ENCODE measurements around the gene C5orf15. TPM values are rescaled to one million over a fixed set of nuclear protein-coding genes. Genes with fewer than 3 reads are reported as not detected.

C5orf15 gene
- polyA plus RNA-seq, 1 donor from 2014 or later: 72.3 TPM

GRCh38 chr5:133983674-133984073 lies 15.2 kb upstream of the C5orf15 start:
- Histone ChIP-seq H3F3A (ENCODE audit: insufficient read depth, low read length, poor library complexity, severe bottlenecking) (no peaks in the 10 kb centered on the region), H3K27me3 (ENCODE audit: insufficient read depth, low read depth, low read length) (no peaks in the 10 kb centered on the region), H3K79me2 (replicated peaks; ENCODE audit: insufficient read depth, low read length) (no peaks in the 10 kb centered on the region), H3K9ac (ENCODE audit: low read length) (no peak overlapping the region), H3K4me2 (ENCODE audit: low read length) (no peak overlapping the region), H3K36me3 (ENCODE audit: insufficient read depth, low read length) (no peaks in the 10 kb centered on the region), H4K20me1 (ENCODE audit: insufficient read depth) (no peaks in the 10 kb centered on the region), H3K4me3 (ENCODE audit: low read length) (no peak overlapping the region), H3K27ac (ENCODE audit: low read length) (no peak overlapping the region), H2AFZ (ENCODE audit: low read depth, low read length) (no peak overlapping the region), H3K9me2 (ENCODE audit: insufficient read depth, low read length) (no peaks in the 10 kb centered on the region), H3K9me3 (ENCODE audit: low read length) (no peaks in the 10 kb centered on the region)
- TF ChIP-seq REST (IDR thresholded peaks at IDR 0.05; ENCODE audit: borderline replicate concordance) (no peak), POLR2AphosphoS5 (IDR thresholded peaks at IDR 0.05) (no peak), MXI1 (conservative IDR thresholded peaks at IDR 0.05; ENCODE audit: poor library complexity, severe bottlenecking) (no peak), RAD21 (conservative IDR thresholded peaks at IDR 0.05) (no peak), TAF1 (IDR thresholded peaks at IDR 0.05; ENCODE audit: low read depth) (no peak), CTCF (IDR thresholded peaks at IDR 0.05; ENCODE audit: poor library complexity, severe bottlenecking) (no peak), EP300 (conservative IDR thresholded peaks at IDR 0.05; ENCODE audit: poor library complexity, severe bottlenecking) (no peak)

- no peaks in the 10 kb centered on the region for H3K36me3 ChIP-seq (ENCODE audit: insufficient read depth, low read length)
- no peaks in the 10 kb centered on the region for H3K27me3 ChIP-seq (ENCODE audit: insufficient read depth, low read depth, low read length)
- no peak overlapping the region for H3K4me2 ChIP-seq (ENCODE audit: low read length)
- H3K27ac ChIP-seq (ENCODE audit: low read length): no peak overlapping the region
- no peak overlapping the region for H3K9ac ChIP-seq (ENCODE audit: low read length)
- H3K4me3 ChIP-seq (ENCODE audit: low read length): no peak overlapping the region
- H3K9me2 ChIP-seq (ENCODE audit: insufficient read depth, low read length): no peaks in the 10 kb centered on the region
- H4K20me1 ChIP-seq (ENCODE audit: insufficient read depth): no peaks in the 10 kb centered on the region
- no peaks in the 10 kb centered on the region for H3K9me3 ChIP-seq (ENCODE audit: low read length)
- TF ChIP-seq RAD21 (conservative IDR thresholded peaks at IDR 0.05): no peak
- no peaks in the 10 kb centered on the region for H3F3A ChIP-seq (ENCODE audit: insufficient read depth, low read length, poor library complexity, severe bottlenecking)
- no peak overlapping the region for H2AFZ ChIP-seq (ENCODE audit: low read depth, low read length)
- no peaks in the 10 kb centered on the region for H3K79me2 ChIP-seq (replicated peaks; ENCODE audit: insufficient read depth, low read length)
These were observed 13.3 kb upstream of the C5orf15 start for GRCh38 chr5:133981714-133982113.

- Histone ChIP-seq H3K36me3 (ENCODE audit: insufficient read depth, low read length) (no peaks in the 10 kb centered on the region), H3F3A (ENCODE audit: insufficient read depth, low read length, poor library complexity, severe bottlenecking) (no peaks in the 10 kb centered on the region), H4K20me1 (ENCODE audit: insufficient read depth) (no peaks in the 10 kb centered on the region), H3K9me3 (ENCODE audit: low read length) (no peaks in the 10 kb centered on the region), H3K27me3 (ENCODE audit: insufficient read depth, low read depth, low read length) (no peaks in the 10 kb centered on the region), H3K27ac (ENCODE audit: low read length) (no peak overlapping the region), H3K4me2 (ENCODE audit: low read length) (no peak overlapping the region), H3K4me3 (ENCODE audit: low read length) (no peak overlapping the region), H3K9me2 (ENCODE audit: insufficient read depth, low read length) (no peaks in the 10 kb centered on the region), H3K9ac (ENCODE audit: low read length) (no peak overlapping the region), H3K79me2 (replicated peaks; ENCODE audit: insufficient read depth, low read length) (no peaks in the 10 kb centered on the region), H2AFZ (ENCODE audit: low read depth, low read length) (no peak overlapping the region)
- TF ChIP-seq TAF1 (IDR thresholded peaks at IDR 0.05; ENCODE audit: low read depth) (no peak), POLR2AphosphoS5 (IDR thresholded peaks at IDR 0.05) (no peak), CTCF (IDR thresholded peaks at IDR 0.05; ENCODE audit: poor library complexity, severe bottlenecking) (no peak), REST (IDR thresholded peaks at IDR 0.05; ENCODE audit: borderline replicate concordance) (no peak), EP300 (conservative IDR thresholded peaks at IDR 0.05; ENCODE audit: poor library complexity, severe bottlenecking) (no peak), MXI1 (conservative IDR thresholded peaks at IDR 0.05; ENCODE audit: poor library complexity, severe bottlenecking) (no peak), EZH2 (IDR thresholded peaks at IDR 0.05; ENCODE audit: borderline replicate concordance, insufficient read depth, low read length, poor library complexity, severe bottlenecking) (no peak), SMC3 (conservative IDR thresholded peaks at IDR 0.05; ENCODE audit: poor library complexity) (no peak), RAD21 (conservative IDR thresholded peaks at IDR 0.05) (no peak)
These were observed 12.2 kb upstream of the C5orf15 start for GRCh38 chr5:133980652-133981051.
